GM23338 (cell line): Measurements from ENCODE around the gene PPP6R3. TPM values are rescaled to one million over a fixed set of nuclear protein-coding genes. Genes with fewer than 3 reads are reported as not detected.

ENCODE experiments used
- ATAC-seq: fragments of 200-7000 bp; cut with Tn5 transposase; 3 replicates; pipeline ENCODE4 v1.9.1; 2020
- DNase-seq: peaks from one replicate; pipeline ENCODE4 v3.0.0-alpha.2; 2015; ENCODE audit warnings: low spot score
- H2AFZ ChIP-seq: fragments of 200-600 bp; sonication (generic); 2 replicates; pipeline ENCODE4 v1.8.0; 2016; ENCODE audit warnings: antibody characterized with exemption, mild to moderate bottlenecking, moderate library complexity
- H3F3A ChIP-seq: fragments of 200-600 bp; sonication (generic); replicated peaks from 2 replicates; pipeline ENCODE4 v1.8.0; 2017; ENCODE audit warnings: antibody characterized with exemption, mixed run types, low read depth
- H3K27ac ChIP-seq: fragments of 200-600 bp; sonication (generic); 2 replicates; pipeline ENCODE4 v1.6.1; 2016; ENCODE audit warnings: low read depth
- H3K27me3 ChIP-seq: fragments of 200-600 bp; sonication (generic); 2 replicates; pipeline ENCODE4 v1.8.0; 2016; ENCODE audit warnings: mild to moderate bottlenecking, mixed run types, moderate library complexity; ENCODE audit not compliant: insufficient read depth
- H3K36me3 ChIP-seq: fragments of 200-600 bp; sonication (generic); 2 replicates; pipeline ENCODE4 v1.8.0; 2016; ENCODE audit warnings: mild to moderate bottlenecking; ENCODE audit not compliant: insufficient read depth
- H3K4me1 ChIP-seq: fragments of 200-600 bp; sonication (generic); 2 replicates; pipeline ENCODE4 v1.8.0; 2016; ENCODE audit warnings: mild to moderate bottlenecking, moderate library complexity; ENCODE audit not compliant: insufficient read depth
- H3K4me2 ChIP-seq: fragments of 200-600 bp; sonication (generic); 2 replicates; pipeline ENCODE4 v1.7.1; 2017; ENCODE audit warnings: mixed run types
- H3K4me3 ChIP-seq: fragments of 200-600 bp; sonication (generic); 2 replicates; pipeline ENCODE4 v1.6.1; 2016; ENCODE audit warnings: mixed run types
- H3K79me2 ChIP-seq: fragments of 200-600 bp; sonication (generic); replicated peaks from 2 replicates; pipeline ENCODE4 v1.8.0; 2017; ENCODE audit warnings: mild to moderate bottlenecking; ENCODE audit not compliant: insufficient read depth
- H3K9me2 ChIP-seq: fragments of 200-600 bp; sonication (generic); 2 replicates; pipeline ENCODE4 v1.8.0; 2017; ENCODE audit not compliant: insufficient read depth
- H4K20me1 ChIP-seq: fragments of 200-600 bp; sonication (generic); replicated peaks from 2 replicates; pipeline ENCODE4 v1.8.0; 2017; ENCODE audit warnings: mild to moderate bottlenecking; ENCODE audit not compliant: insufficient read depth
- H3K27ac Mint-ChIP-seq: 2 replicates; pipeline ENCODE4 v1.8.0; 2020; ENCODE audit warnings: inconsistent platforms, mild to moderate bottlenecking, moderate library complexity, mixed read lengths
- H3K27me3 Mint-ChIP-seq: 3 replicates; pipeline ENCODE4 v1.8.0; 2022; ENCODE audit warnings: low read depth, mild to moderate bottlenecking, moderate library complexity, mixed read lengths, inconsistent platforms; ENCODE audit not compliant: insufficient read depth, poor library complexity
- H3K36me3 Mint-ChIP-seq: 3 replicates; pipeline ENCODE4 v1.8.0; 2021; ENCODE audit warnings: low read depth, mild to moderate bottlenecking, inconsistent platforms, moderate library complexity, mixed read lengths
- H3K4me1 Mint-ChIP-seq: 3 replicates; pipeline ENCODE4 v1.8.0; 2020; ENCODE audit warnings: mild to moderate bottlenecking, inconsistent platforms, mixed read lengths
- H3K4me3 Mint-ChIP-seq: 3 replicates; pipeline ENCODE4 v1.8.0; 2021; ENCODE audit warnings: moderate library complexity, mild to moderate bottlenecking, inconsistent platforms, mixed read lengths
- H3K9me3 Mint-ChIP-seq: 3 replicates; pipeline ENCODE4 v1.8.0; 2020; ENCODE audit warnings: moderate library complexity, mild to moderate bottlenecking, inconsistent platforms, mixed read lengths
- CREB1 ChIP-seq: fragments of 250-450 bp; sonication (Bioruptor Pico); IDR thresholded peaks from 2 replicates; pipeline ENCODE4 v1.5.0; 2020; ENCODE audit warnings: low read depth, mild to moderate bottlenecking, moderate library complexity
- CTCF ChIP-seq, 2 experiments: fragments of 200-600 bp in 1 of 2; sonication (generic) in 1 of 2; conservative IDR thresholded peaks; 2 replicates each; pipeline versions ENCODE4 v1.5.1 to v1.6.1; 2016 to 2017; ENCODE audit warnings: antibody characterized with exemption in 2 of 2, low read depth in 2 of 2, mild to moderate bottlenecking in 2 of 2, moderate library complexity in 1 of 2
- EZH2phosphoT487 ChIP-seq: fragments of 200-600 bp; sonication (generic); IDR thresholded peaks from one replicate; pipeline ENCODE4 v1.8.1; 2018; ENCODE audit warnings: antibody characterized with exemption; ENCODE audit not compliant: unreplicated experiment
- JUNB ChIP-seq: IDR thresholded peaks from one replicate; pipeline ENCODE4 v1.6.1; 2016; ENCODE audit warnings: antibody characterized with exemption; ENCODE audit not compliant: unreplicated experiment
- POLR2AphosphoS5 ChIP-seq: IDR thresholded peaks from 2 replicates; pipeline ENCODE4 v1.6.1; 2016; ENCODE audit warnings: antibody characterized with exemption, low read depth
- STAT1 ChIP-seq: IDR thresholded peaks from one replicate; pipeline ENCODE4 v1.6.1; 2016; ENCODE audit warnings: antibody characterized with exemption; ENCODE audit not compliant: unreplicated experiment
- ZNF331 ChIP-seq: fragments of 250-450 bp; sonication (Bioruptor Pico); IDR thresholded peaks from 2 replicates; pipeline ENCODE4 v1.5.0; 2020; ENCODE audit warnings: low read depth, mild to moderate bottlenecking, moderate library complexity
- ZNF462 ChIP-seq: fragments of 250-450 bp; sonication (Bioruptor Pico); IDR thresholded peaks from 2 replicates; pipeline ENCODE4 v1.5.0; 2020; ENCODE audit warnings: mild to moderate bottlenecking, moderate library complexity
- polyA plus RNA-seq: library from polyadenylated mRNA; unstranded; fragments of >200 nt; fragmentation: Nextera tagmentation; extraction: Ambion mirVana; gene quantifications from 2 replicates; pipeline ENCODE4 v1.2.1, GENCODE V29; 2016
- total RNA-seq: library from RNA; depleted of rRNA; stranded (reverse); fragments of >200 nt; shearing (Covaris generic); gene quantifications from 2 replicates; pipeline ENCODE4 v1.2.3, GENCODE V29; 2014

Gene PPP6R3
- total and polyA plus RNA-seq, 2 experiments from 2014 or later = 170 to 268 TPM

DNA sequence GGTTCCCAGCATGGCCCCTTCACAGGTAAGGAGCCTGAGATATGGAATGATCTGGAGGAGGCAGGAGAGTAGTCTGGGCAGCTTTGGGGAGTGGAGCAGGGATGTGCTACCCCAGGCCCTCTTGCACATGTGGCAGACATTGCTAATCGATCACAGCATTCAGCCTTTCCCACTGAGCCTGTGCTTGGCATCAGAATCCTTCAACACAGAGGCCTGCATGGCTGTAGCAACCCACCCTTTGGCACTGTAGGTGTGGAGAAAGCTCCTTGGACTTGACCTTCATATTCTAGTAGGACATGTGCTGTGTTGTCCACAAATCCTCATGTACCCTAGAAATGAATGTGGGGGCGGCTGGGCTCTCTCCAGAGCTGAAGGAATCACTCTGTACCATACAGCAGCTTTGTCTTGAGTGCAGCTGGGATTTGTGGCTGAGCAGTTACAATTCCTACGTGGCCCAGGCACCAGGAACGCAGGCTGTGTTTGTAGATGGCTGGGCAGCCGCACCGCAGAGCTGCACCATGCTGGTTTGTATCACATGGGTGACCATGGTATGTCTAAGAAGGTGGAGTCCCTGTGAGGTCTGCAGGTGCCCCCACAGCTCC is 21.8 kb upstream of the PPP6R3 start:
- Mint-ChIP-seq H3K27me3 (peaks cover 16% of the 10 kb centered on the region), H3K4me1 (peaks cover 27% of the 10 kb centered on the region), H3K36me3 (peaks cover 9% of the 10 kb centered on the region; the same call in 1 of the 3 replicates), H3K4me3 (no peak overlapping the region), H3K9me3 (no peaks in the 10 kb centered on the region), H3K27ac (no peak overlapping the region)
- Histone ChIP-seq H3F3A (no peaks in the 10 kb centered on the region), H3K36me3 (no peaks in the 10 kb centered on the region), H4K20me1 (no peaks in the 10 kb centered on the region), H2AFZ (no peak overlapping the region), H3K79me2 (no peaks in the 10 kb centered on the region), H3K4me2 (no peak overlapping the region), H3K9me2 (no peaks in the 10 kb centered on the region), H3K4me1 (peaks cover 19% of the 10 kb centered on the region), H3K4me3 (no peak overlapping the region), H3K27me3 (no peaks in the 10 kb centered on the region), H3K27ac (no peak overlapping the region)
- no peak for ATAC-seq
- TF ChIP-seq CTCF (conservative IDR thresholded peaks at IDR 0.05; ENCODE audit: low read depth in 2 of 2) (no peak), ZNF331 (CRISPR knock-in tag) (no peak), CREB1 (CRISPR knock-in tag) (no peak), STAT1 (no peak)
- no peak for DNase-seq

GRCh38 chr11:68439355-68440065 is 21.0 kb upstream of the PPP6R3 start:
- no peaks in the 10 kb centered on the region for H3K36me3 ChIP-seq
- Mint-ChIP-seq H3K36me3 (peaks cover 9% of the 10 kb centered on the region; the same call in 1 of the 3 replicates), H3K27me3 (peaks cover 15% of the 10 kb centered on the region), H3K27ac (no peak overlapping the region; the same call in 1 of the 2 replicates), H3K9me3 (no peaks in the 10 kb centered on the region), H3K4me1 (peaks cover 27% of the 10 kb centered on the region), H3K4me3 (peak overlapping the region; percentile 17; the same call in 1 of the 3 replicates)
- H3K4me1 ChIP-seq = peaks cover 19% of the 10 kb centered on the region
- H3K27me3 ChIP-seq = no peaks in the 10 kb centered on the region
- TF ChIP-seq ZNF462 (CRISPR knock-in tag) (no peak), JUNB (no peak), POLR2AphosphoS5 (0 out of 2 replicates have a peak, but pooled peaks have one; percentile 15), CTCF (conservative IDR thresholded peaks at IDR 0.05; ENCODE audit: low read depth in 2 of 2) (no peak), EZH2phosphoT487 (no peak)
- ATAC-seq (peak; percentile 74), DNase-seq (peak; percentile 30)
- no peaks in the 10 kb centered on the region for H3K9me2 ChIP-seq
- H3K4me2 ChIP-seq = no peak overlapping the region
- no peak overlapping the region for H3K4me3 ChIP-seq
- no peak overlapping the region for H3K27ac ChIP-seq
- H3K79me2 ChIP-seq = no peaks in the 10 kb centered on the region
- H4K20me1 ChIP-seq = no peaks in the 10 kb centered on the region
- H2AFZ ChIP-seq = no peak overlapping the region
- no peaks in the 10 kb centered on the region for H3F3A ChIP-seq
